ENCODE results near the gene CPLX1. TPM values are rescaled to one million over a fixed set of nuclear protein-coding genes. Genes with fewer than 3 reads are reported as not detected.

The CPLX1 gene
- total RNA-seq, 1 experiment from 2014 or later, result 3.5 TPM

- no peak for TF ChIP-seq STAT6 (CRISPR knock-in tag; conservative IDR thresholded peaks at IDR 0.05; ENCODE audit: low read depth)
- TF ChIP-seq PREB (CRISPR knock-in tag; IDR thresholded peaks at IDR 0.05; ENCODE audit: borderline replicate concordance), result no peak
- TF ChIP-seq ZBTB21 (CRISPR knock-in tag; IDR thresholded peaks at IDR 0.05; ENCODE audit: borderline replicate concordance), result no peak
- TF ChIP-seq ZSCAN18 (CRISPR knock-in tag; IDR thresholded peaks at IDR 0.05), result no peak
- no peak for TF ChIP-seq ZNF396 (CRISPR knock-in tag; IDR thresholded peaks at IDR 0.05; ENCODE audit: borderline replicate concordance)
- no peak for TF ChIP-seq GTF2I (CRISPR knock-in tag; conservative IDR thresholded peaks at IDR 0.05)
- no peak for TF ChIP-seq ESRRA (CRISPR knock-in tag; IDR thresholded peaks at IDR 0.05; ENCODE audit: borderline replicate concordance)
Observed at GRCh38 chr4:869776-870175, 43.8 kb upstream of the CPLX1 start (continued).

GRCh38 chr4:868421-868820 lies 42.5 kb upstream of the CPLX1 start:
- POLR2A ChIA-PET, result interaction anchor here (0.6 kb wide), 1 partner anchor 101 kb away, joined by 3 read pairs; no protein-coding TSS in a partner anchor
- DNase-seq (ENCODE audit: low spot score) (no peak), ATAC-seq (no peak)
- CTCF ChIA-PET, result no interaction called here
- Mint-ChIP-seq H3K4me3 (no peak overlapping the region), H3K4me1 (no peaks in the 10 kb centered on the region), H3K9me3 (peaks cover 15% of the 10 kb centered on the region), H3K27me3 (ENCODE audit: low read depth) (no peaks in the 10 kb centered on the region), H3K27ac (no peak overlapping the region), H3K36me3 (peaks cover 21% of the 10 kb centered on the region)
- no peak for TF ChIP-seq ZMAT4 (CRISPR knock-in tag; IDR thresholded peaks at IDR 0.05)
- TF ChIP-seq RELA (CRISPR knock-in tag; IDR thresholded peaks at IDR 0.05; ENCODE audit: borderline replicate concordance), result no peak
- no peak for TF ChIP-seq TP53 (CRISPR knock-in tag; IDR thresholded peaks at IDR 0.05)
- TF ChIP-seq GABPB1 (CRISPR knock-in tag; IDR thresholded peaks at IDR 0.05), result no peak
- TF ChIP-seq SMAD4 (CRISPR knock-in tag; IDR thresholded peaks at IDR 0.05), result no peak
- no peak for TF ChIP-seq AFF4 (CRISPR knock-in tag; IDR thresholded peaks at IDR 0.05; ENCODE audit: borderline replicate concordance)
- no peak for TF ChIP-seq TEAD1 (CRISPR knock-in tag; IDR thresholded peaks at IDR 0.05)
- no peak for TF ChIP-seq TCF7 (CRISPR knock-in tag; IDR thresholded peaks at IDR 0.05; ENCODE audit: low read depth)
- TF ChIP-seq ZNF671 (CRISPR knock-in tag; IDR thresholded peaks at IDR 0.05), result no peak
- no peak for TF ChIP-seq PRRX2 (CRISPR knock-in tag; IDR thresholded peaks at IDR 0.05)
- TF ChIP-seq TEAD4 (CRISPR knock-in tag; IDR thresholded peaks at IDR 0.05), result no peak
- no peak for TF ChIP-seq HMGXB4 (CRISPR knock-in tag; IDR thresholded peaks at IDR 0.05)
- TF ChIP-seq NFATC4 (CRISPR knock-in tag; IDR thresholded peaks at IDR 0.05), result no peak
- no peak for TF ChIP-seq CTCF (IDR thresholded peaks at IDR 0.05)
- TF ChIP-seq ZNF219 (CRISPR knock-in tag; IDR thresholded peaks at IDR 0.05; ENCODE audit: borderline replicate concordance), result no peak
